ENCODE results near the gene SEM1. TPM values are rescaled to one million over a fixed set of nuclear protein-coding genes. Genes with fewer than 3 reads are reported as not detected.

The SEM1 gene
- total RNA-seq, 1 donor from 2014 or later, result 60.4 TPM

GRCh38 chr7:96697822-96698221, 11.8 kb downstream of the SEM1 start:
- TF ChIP-seq, protein P1, sequence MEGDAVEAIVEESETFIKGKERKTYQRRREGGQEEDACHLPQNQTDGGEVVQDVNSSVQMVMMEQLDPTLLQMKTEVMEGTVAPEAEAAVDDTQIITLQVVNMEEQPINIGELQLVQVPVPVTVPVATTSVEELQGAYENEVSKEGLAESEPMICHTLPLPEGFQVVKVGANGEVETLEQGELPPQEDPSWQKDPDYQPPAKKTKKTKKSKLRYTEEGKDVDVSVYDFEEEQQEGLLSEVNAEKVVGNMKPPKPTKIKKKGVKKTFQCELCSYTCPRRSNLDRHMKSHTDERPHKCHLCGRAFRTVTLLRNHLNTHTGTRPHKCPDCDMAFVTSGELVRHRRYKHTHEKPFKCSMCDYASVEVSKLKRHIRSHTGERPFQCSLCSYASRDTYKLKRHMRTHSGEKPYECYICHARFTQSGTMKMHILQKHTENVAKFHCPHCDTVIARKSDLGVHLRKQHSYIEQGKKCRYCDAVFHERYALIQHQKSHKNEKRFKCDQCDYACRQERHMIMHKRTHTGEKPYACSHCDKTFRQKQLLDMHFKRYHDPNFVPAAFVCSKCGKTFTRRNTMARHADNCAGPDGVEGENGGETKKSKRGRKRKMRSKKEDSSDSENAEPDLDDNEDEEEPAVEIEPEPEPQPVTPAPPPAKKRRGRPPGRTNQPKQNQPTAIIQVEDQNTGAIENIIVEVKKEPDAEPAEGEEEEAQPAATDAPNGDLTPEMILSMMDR (IDR thresholded peaks at IDR 0.05; ENCODE audit: unreplicated experiment), result no peak
- Mint-ChIP-seq H3K4me1 (ENCODE audit: unreplicated experiment) (peaks cover 3% of the 10 kb centered on the region), H3K36me3 (ENCODE audit: low read depth, unreplicated experiment) (no peaks in the 10 kb centered on the region), H3K27me3 (ENCODE audit: unreplicated experiment) (peaks cover 2% of the 10 kb centered on the region), H3K4me3 (ENCODE audit: unreplicated experiment) (no peak overlapping the region), H3K27ac (ENCODE audit: unreplicated experiment) (no peak overlapping the region), H3K9me3 (ENCODE audit: unreplicated experiment) (no peaks in the 10 kb centered on the region)
- no peak for DNase-seq (ENCODE audit: low spot score)

GRCh38 chr7:96695581-96695980, 14.1 kb downstream of the SEM1 start:
- Mint-ChIP-seq H3K27me3 (ENCODE audit: unreplicated experiment) (peaks cover 2% of the 10 kb centered on the region), H3K9me3 (ENCODE audit: unreplicated experiment) (no peaks in the 10 kb centered on the region), H3K4me3 (ENCODE audit: unreplicated experiment) (no peak overlapping the region), H3K27ac (ENCODE audit: unreplicated experiment) (no peak overlapping the region), H3K36me3 (ENCODE audit: low read depth, unreplicated experiment) (no peaks in the 10 kb centered on the region), H3K4me1 (ENCODE audit: unreplicated experiment) (peaks cover 3% of the 10 kb centered on the region)
- TF ChIP-seq, protein P1 (IDR thresholded peaks at IDR 0.05; ENCODE audit: unreplicated experiment), result no peak
- no peak for DNase-seq (ENCODE audit: low spot score)

- Mint-ChIP-seq H3K9me3 (ENCODE audit: unreplicated experiment) (no peaks in the 10 kb centered on the region), H3K27me3 (ENCODE audit: unreplicated experiment) (peaks cover 2% of the 10 kb centered on the region), H3K27ac (ENCODE audit: unreplicated experiment) (no peak overlapping the region), H3K4me3 (ENCODE audit: unreplicated experiment) (no peak overlapping the region), H3K36me3 (ENCODE audit: low read depth, unreplicated experiment) (no peaks in the 10 kb centered on the region), H3K4me1 (ENCODE audit: unreplicated experiment) (peaks cover 7% of the 10 kb centered on the region)
- TF ChIP-seq, protein P1 (IDR thresholded peaks at IDR 0.05; ENCODE audit: unreplicated experiment), result no peak
- DNase-seq (ENCODE audit: low spot score), result no peak
Observed at GRCh38 chr7:96694082-96694481, 15.6 kb downstream of the SEM1 start.

DNA sequence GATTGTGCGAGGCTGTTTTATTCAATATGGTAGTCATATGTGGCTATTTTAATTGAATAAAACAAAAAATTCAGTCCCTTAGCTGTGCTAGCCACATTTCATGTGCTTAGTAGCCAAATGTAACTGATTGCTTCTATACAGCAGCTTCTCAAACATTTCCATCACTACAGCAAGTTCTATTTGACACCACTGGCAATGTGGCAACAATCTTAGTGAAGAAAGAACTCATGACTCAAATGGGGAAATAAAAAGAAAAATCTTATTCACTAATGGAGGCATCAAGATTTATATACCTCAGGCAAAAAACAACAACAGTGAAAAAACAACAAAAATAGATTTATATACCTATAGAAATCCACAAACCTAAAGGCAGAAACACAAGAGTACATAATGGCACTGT, 17.9 kb downstream of the SEM1 start:
- H3K27me3 Mint-ChIP-seq (ENCODE audit: unreplicated experiment), result no peaks in the 10 kb centered on the region
- H3K36me3 Mint-ChIP-seq (ENCODE audit: low read depth, unreplicated experiment), result peaks cover 4% of the 10 kb centered on the region
- H3K9me3 Mint-ChIP-seq (ENCODE audit: unreplicated experiment), result no peaks in the 10 kb centered on the region
- no peak for DNase-seq (ENCODE audit: low spot score)
- peaks cover 7% of the 10 kb centered on the region for H3K4me1 Mint-ChIP-seq (ENCODE audit: unreplicated experiment)
- TF ChIP-seq, protein P1 (IDR thresholded peaks at IDR 0.05; ENCODE audit: unreplicated experiment), result no peak
- H3K4me3 Mint-ChIP-seq (ENCODE audit: unreplicated experiment), result no peak overlapping the region
- H3K27ac Mint-ChIP-seq (ENCODE audit: unreplicated experiment), result no peak overlapping the region

GRCh38 chr7:96689414-96689813, 20.2 kb downstream of the SEM1 start:
- peaks cover 4% of the 10 kb centered on the region for H3K4me1 Mint-ChIP-seq (ENCODE audit: unreplicated experiment)
- TF ChIP-seq, protein P1 (IDR thresholded peaks at IDR 0.05; ENCODE audit: unreplicated experiment), result no peak
- H3K36me3 Mint-ChIP-seq (ENCODE audit: low read depth, unreplicated experiment), result peaks cover 9% of the 10 kb centered on the region
- no peaks in the 10 kb centered on the region for H3K9me3 Mint-ChIP-seq (ENCODE audit: unreplicated experiment)
- H3K4me3 Mint-ChIP-seq (ENCODE audit: unreplicated experiment), result no peak overlapping the region
- peaks cover under 1% of the 10 kb centered on the region for H3K27me3 Mint-ChIP-seq (ENCODE audit: unreplicated experiment)
- no peak for DNase-seq (ENCODE audit: low spot score)
- H3K27ac Mint-ChIP-seq (ENCODE audit: unreplicated experiment), result no peak overlapping the region

All from endothelial cell (in vitro differentiated cells).